ENCODE results near the gene TTC28.

TTC28 gene

DNA sequence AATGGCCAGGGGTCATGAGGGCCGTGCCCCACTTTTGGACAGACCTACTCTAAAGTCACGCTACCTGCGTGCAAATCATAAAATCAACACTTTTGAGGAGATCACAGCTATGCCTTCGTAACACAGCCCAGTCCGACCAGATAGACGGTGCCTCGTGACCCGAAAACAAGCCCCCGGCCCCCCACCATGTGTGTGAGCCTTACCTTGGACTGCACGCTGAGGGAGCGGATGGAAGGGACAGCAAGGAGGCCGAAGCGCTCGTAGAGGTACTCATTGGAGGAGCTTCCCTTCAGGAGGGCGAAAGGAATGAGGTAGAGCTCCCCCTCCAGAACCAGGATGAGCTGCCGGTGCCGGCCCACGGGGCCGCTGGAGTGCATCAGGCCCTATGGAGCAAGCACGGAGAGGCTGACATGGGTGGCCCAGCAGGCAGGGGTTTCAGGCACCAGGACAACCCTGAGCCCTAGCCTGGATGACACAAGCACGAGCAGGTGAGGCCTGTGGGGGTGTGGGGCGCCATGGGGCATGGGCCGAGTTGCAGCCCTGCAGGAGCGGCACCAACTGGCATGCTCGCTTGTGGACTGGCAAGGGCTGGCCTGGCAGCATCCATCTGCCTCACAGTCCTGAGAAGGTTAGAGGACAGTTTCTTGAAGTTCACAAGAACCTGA is 678.3 kb downstream of the TTC28 start:
- no peak for TF ChIP-seq ZNF274 (IDR thresholded peaks at IDR 0.05; ENCODE audit: low read depth, low read length)
- no peak overlapping the region for H3K4me3 ChIP-seq (ENCODE audit: low read length)

DNA sequence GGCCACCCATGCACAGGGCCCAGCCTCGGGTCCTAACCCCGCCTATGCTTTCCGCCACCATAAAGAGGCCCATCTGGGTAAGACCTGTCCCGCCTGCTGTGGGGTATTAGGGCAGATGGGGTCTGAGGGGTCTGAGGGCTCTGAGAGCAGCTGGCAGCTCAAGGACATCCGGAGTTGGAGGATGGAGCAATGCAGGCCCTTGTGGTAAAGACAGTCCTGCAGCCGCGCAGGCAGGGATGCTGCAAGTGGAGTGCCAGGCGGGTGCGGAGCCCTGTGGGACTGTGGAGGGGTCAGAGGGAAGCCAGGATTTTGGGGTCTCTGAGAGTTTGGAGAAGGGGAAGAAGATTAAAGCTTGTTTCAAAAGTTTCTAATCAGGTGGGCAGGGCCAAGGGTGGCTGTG is 679.3 kb downstream of the TTC28 start:
- no peak for TF ChIP-seq ZNF274 (IDR thresholded peaks at IDR 0.05; ENCODE audit: low read depth, low read length)
- H3K4me3 ChIP-seq (ENCODE audit: low read length): no peak overlapping the region

DNA sequence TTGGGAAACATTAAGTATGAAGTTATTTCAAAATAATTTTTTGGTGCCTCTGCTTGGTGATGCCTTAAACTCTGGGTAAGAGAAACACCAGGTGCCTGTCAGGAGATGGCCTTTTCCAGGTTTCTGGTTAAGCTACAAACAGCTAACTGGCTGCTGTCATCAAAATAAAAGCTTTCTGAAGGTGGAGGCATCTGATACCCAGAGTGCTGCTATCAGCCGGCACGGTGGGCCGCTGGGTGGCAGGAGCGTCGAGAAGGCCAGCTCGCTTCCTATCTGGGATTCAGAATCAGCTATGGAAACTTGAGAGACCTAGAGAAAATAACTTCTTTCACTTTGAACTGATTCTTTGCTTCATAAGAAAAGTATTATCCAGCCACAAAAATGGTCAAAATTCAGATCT is 679.8 kb downstream of the TTC28 start:
- TF ChIP-seq ZNF274 (IDR thresholded peaks at IDR 0.05; ENCODE audit: low read depth, low read length): no peak
- no peak overlapping the region for H3K4me3 ChIP-seq (ENCODE audit: low read length)

DNA sequence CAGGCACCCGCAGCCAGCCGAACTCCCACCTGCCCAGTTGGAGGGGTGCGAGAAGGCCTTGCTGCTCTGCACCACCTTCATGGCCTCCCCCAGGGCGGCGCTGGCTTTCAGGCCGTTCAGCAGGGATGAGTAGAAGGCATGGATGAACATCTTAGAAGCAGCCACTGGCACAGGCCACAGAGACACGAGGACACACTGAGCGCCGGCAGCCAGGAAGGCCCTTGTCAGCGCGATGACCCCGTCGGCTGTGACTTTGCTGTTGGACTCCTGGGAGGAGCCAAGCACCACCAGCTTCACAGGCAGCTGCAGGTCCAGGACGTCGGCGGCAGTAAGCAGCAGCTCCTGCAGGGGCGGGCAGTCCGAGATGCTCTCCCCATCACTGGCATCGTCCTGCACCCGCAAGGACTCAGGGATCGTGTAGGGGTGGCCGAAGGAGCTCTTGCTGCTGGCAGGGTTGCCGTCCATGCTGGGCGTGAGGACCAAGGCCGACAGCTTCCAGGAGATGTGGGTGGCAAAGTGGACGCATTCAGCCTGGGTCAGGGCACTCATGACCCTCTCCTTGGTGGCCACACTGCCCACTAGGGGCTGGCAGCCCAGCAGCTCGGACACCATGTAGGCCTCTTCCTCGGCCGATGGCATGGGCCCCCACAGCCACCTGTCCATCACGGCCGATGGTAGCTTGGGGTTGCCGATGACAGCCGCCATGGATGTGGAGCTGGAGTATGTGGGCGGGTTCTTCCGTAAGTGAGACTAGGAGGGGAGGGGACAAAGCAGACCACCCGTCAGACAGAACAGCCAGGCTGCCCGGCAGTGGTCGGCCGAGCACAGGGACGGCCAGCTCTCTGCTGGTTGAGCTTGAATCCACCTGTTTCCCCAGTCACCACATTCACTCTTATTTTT is 680.9 kb downstream of the TTC28 start:
- H3K4me3 ChIP-seq (ENCODE audit: low read length): no peak overlapping the region
- TF ChIP-seq ZNF274 (IDR thresholded peaks at IDR 0.05; ENCODE audit: low read depth, low read length): no peak

DNA sequence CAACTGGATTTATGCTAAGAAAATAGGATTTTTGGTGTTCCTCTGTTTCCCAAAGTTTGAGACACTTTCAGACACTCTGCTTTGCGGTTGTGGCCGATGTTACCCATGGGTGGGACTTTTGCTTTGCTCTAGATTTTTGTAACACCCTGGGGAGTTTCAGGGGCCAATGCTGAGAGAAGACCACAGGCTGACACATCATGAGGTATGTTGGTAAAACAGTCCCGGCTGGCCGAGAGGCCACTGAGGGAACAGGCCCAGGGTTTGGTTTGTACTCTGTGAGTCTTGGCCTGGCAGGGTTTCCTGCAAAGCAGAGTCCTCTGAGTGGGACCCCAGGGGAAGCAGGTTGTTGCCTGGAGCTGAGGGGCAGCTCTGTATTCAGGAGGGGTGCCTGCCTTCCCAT is 682.1 kb downstream of the TTC28 start:
- no peak for TF ChIP-seq ZNF274 (IDR thresholded peaks at IDR 0.05; ENCODE audit: low read depth, low read length)

DNA sequence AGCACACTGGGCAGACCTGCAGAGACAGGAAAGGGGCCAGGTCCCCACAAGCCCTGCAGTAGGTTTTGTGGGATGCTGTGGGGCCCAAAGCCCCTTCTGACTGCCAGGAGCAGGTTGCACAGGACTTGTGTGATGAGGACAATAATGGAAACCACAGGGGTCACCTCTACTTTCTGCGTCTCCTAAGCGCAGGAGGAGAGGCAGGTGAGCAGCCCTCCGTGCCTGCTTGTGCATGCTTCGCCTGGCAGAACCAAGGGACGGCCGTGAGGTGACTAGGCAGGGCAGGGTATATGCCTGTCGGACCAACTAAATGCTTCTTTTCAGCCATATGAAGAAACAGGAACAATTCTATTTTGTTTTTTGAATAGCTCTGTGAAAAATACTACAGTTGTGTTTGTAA is 682.7 kb downstream of the TTC28 start:
- no peak for TF ChIP-seq ZNF274 (IDR thresholded peaks at IDR 0.05; ENCODE audit: low read depth, low read length)
- H3K4me3 ChIP-seq (ENCODE audit: low read length): no peak overlapping the region

More for the DNA sequence above, 682.1 kb downstream of the TTC28 start:
- no peak overlapping the region for H3K4me3 ChIP-seq (ENCODE audit: low read length)

DNA sequence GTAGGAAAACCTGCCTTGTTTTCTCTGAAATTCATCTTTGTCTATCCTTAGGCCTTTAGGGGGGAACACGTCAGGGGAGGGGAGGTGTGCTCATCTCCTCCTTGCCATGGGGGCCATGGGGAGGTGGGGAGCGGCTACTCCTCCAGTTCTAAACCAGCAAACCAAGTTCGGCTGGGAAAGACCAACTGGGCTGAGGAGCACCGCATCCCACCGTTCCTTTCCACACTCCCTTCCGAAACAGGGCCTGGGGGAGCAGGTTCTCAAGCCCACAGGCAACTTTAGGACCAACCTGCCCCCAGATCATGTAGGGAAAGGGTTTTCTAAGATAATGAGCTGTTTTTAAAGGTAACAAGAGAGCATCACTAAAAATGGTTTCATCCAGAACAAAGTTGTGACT is 683.1 kb downstream of the TTC28 start:
- H3K4me3 ChIP-seq (ENCODE audit: low read length): no peak overlapping the region
- TF ChIP-seq ZNF274 (IDR thresholded peaks at IDR 0.05; ENCODE audit: low read depth, low read length): no peak

DNA sequence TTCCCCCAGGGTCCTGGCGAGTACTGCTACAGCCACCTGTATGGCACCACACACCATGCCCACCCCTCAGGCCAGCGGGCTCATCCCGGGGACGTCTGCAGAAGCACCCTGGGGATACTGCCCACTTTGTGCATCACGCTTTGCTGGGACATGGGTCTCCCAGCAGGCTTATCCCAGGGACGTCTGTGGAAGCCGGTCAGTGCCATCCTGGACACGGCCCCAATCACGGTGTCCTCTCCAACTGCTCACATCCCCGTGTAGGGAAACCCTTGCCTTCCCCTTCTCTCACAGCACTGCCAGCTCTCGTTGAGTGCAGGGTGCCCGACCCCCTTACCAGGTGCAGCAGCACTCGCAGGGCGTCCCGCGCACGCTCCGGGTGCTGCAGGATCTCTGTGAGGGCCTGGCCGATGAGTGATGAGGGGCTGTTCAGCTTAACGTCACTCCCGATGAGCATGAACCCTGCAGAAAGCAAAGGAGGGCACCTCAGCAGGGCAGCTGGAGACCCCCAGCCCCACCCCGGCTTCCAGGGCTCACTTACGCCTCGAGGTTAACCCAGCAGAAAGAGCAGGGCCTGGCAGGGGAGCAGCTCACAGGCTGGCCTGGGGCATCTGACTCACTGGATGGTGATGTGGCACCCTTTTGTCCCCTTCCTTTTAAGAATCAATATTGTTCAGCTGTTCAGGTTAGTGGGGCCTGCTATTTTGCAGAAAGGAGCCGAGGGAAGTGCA is 683.7 kb downstream of the TTC28 start:
- TF ChIP-seq ZNF274 (IDR thresholded peaks at IDR 0.05; ENCODE audit: low read depth, low read length): no peak
- no peak overlapping the region for H3K4me3 ChIP-seq (ENCODE audit: low read length)

DNA sequence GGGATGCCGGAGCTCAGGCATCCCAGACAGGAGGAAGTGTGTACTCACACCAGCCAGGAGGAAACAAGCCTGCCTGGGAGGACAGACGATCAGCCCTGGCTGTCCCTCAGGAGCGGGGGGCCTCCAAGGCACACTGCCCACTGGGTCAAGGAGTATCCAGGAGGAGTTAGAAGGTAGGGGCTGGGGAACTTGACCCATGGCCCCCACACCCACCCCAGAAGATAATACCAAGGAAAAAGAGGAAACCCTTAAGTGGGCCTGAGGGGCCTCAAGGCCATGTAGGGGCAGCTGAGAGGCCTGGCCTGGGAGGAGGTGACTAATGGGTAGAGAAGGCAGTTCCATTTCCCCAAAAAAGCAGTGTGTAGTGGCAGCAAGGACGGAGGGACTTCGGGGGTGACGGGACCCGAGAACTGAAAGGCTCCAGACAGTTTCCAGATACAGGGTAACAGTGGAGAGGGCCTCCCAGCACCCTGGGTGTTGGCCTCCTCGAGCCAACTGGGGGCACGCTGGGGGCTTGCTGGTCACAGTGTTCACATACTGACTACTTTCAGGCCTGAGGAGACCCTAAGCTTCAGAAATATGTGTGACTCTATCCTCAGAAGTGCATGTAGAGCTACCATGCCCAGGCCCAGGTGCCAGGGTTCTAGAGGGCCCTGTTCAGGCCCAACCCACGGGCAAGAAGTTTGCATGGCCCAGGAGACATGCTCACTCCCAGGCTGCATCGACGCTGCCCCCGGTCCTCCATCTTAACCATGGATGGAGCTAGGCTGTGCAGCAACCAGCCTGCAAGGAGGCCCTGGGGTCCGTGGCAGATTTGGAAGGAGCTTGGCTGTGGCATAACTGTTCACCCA is 684.9 kb downstream of the TTC28 start:
- TF ChIP-seq ZNF274 (IDR thresholded peaks at IDR 0.05; ENCODE audit: low read depth, low read length): no peak

DNA sequence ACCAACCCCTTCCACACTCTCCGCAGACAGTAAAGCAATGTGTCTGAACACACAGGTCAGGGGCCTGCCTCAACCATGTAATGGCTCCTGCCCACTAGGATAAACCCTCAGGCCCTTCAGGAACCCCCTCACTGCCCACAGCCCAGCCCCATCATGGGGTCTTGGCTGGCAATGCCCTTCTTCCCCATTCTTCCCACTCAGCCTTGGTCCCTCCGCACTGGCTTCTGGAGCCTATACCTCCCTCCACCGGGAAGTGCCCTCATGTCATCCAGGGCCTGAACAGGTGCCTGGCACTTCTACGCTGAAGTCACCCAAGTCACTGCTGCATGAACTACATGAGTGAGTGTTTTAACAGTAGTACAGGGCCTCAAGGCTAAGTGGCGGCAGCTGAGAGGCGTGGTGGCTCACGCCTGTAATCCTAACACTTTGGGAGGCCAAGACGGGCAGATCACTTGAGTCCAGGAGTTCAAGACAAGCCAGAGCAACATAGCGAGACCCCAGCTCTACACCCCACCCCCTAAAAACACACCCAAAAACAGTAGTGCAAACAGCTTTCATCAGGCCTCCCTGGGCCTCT is 685.8 kb downstream of the TTC28 start:
- TF ChIP-seq ZNF274 (IDR thresholded peaks at IDR 0.05; ENCODE audit: low read depth, low read length): no peak

More for the DNA sequence above, 684.9 kb downstream of the TTC28 start:
- H3K4me3 ChIP-seq (ENCODE audit: low read length): no peak overlapping the region

DNA sequence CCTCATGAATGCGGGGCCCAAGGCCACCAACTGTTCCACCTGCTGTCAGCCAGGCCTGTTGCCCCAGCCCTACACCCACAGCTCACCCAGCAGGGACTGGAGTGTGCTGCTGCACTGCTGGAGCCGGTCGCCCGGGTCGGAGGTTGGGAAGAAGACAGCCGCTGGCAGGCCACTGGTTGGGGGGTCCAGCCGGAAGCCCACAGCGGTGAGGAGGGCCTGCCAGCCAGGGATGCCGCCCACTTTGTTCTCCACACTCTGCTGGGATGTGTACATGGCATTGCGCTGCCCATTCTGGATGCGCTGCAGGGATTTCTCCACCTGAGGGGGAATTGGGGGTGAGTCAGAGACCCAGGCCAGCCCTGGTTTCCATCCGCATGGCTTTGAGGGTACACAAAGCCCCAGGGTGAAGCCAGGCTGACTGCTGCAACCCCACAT is 686.4 kb downstream of the TTC28 start:
- TF ChIP-seq ZNF274 (IDR thresholded peaks at IDR 0.05; ENCODE audit: low read depth, low read length): no peak
- no peak overlapping the region for H3K4me3 ChIP-seq (ENCODE audit: low read length)

More for the DNA sequence above, 685.8 kb downstream of the TTC28 start:
- no peak overlapping the region for H3K4me3 ChIP-seq (ENCODE audit: low read length)

DNA sequence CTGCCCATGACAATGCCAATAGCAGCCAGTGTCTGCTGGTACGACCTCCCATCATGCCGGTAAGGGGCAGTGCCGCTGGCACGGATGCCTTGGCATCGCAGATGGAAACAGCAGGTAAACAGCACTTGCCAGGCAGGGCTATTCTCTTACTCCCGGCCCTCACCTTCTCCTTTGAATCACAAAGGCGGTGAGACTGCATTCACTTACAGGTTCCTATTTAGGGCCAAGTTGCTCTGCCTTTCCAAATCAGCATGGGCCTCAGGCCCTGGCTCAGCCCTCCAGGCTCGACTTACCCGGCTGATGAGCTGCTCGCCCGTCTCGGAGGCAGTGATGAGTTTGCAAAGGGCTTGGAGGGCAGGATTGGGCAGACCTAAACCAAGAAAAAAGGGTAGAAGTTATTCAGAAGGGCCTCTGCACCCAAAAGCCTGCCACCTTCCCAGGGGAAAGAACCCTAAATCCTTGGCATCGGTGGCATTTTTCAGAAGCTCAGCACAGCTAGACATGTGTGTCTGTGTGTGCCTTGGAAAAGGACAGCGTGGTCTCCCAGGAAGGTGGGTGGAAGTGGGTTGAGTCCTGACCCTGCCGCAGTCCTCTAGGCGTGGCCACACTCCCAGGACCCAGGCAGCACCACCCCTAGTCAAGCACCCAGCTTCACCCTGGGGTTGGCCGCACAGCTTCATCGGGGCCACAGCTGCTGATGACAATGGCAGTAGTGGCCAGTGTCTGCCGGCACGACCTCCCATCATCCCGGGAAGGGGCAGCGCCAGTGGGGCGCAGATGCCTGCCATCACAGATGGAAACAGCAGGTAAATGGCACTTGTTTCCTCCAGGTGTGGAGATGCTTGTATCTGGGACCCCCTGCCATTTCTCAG is 687.1 kb downstream of the TTC28 start:
- no peak for TF ChIP-seq ZNF274 (IDR thresholded peaks at IDR 0.05; ENCODE audit: low read depth, low read length)
- no peak overlapping the region for H3K4me3 ChIP-seq (ENCODE audit: low read length)
